CD4-positive, alpha-beta T cell treated with Interleukin-6 for 4 hours (primary cell): ENCODE data around the gene STXBP1.

Experiments used
- DNase-seq: peaks from one replicate; pipeline ENCODE4 v3.0.0-alpha.2; 2020; ENCODE audit warnings: mixed read lengths

The STXBP1 gene

GRCh38 chr9:127739614-127740330 lies 127.7 kb downstream of the STXBP1 start:
- DNase-seq, result no peak

- DNase-seq, result no peak
Measured at GRCh38 chr9:127741831-127742434, 129.9 kb downstream of the STXBP1 start.
